Keratinocyte (primary cell): ENCODE results near the gene HEPHL1. TPM values are rescaled to one million over a fixed set of nuclear protein-coding genes. Genes with fewer than 3 reads are reported as not detected.

Experiments
- DNase-seq: peaks from one replicate; pipeline ENCODE4 v3.0.0-alpha.2; 2011; ENCODE audit warnings: low read depth, missing footprints, low spot score
- FAIRE-seq: peaks from 2 replicates; lab custom pipeline; 2011; peaks lifted over from hg19 to GRCh38; lab: Jason Lieb, UNC
- H2AFZ ChIP-seq: 2 replicates; pipeline ENCODE4 v1.6.0; 2012; ENCODE audit warnings: low read length, control low read depth, inconsistent platforms; ENCODE audit not compliant: control insufficient read depth
- H3K27ac ChIP-seq: 2 replicates; pipeline ENCODE4 v1.5.1; 2011; ENCODE audit warnings: low read length; ENCODE audit not compliant: control insufficient read depth, insufficient read depth
- H3K27me3 ChIP-seq: 3 replicates; pipeline ENCODE4 v1.6.0; 2011; ENCODE audit warnings: low read length; ENCODE audit not compliant: control insufficient read depth, insufficient read depth; ENCODE audit errors: extremely low read depth
- H3K36me3 ChIP-seq, 2 experiments: 2 replicates in 1 of 2; 3 replicates in 1 of 2; pipeline ENCODE4 v1.5.1; 2011; ENCODE audit warnings: low read length in 2 of 2, mild to moderate bottlenecking in 1 of 2; ENCODE audit not compliant: control insufficient read depth in 2 of 2, insufficient read depth in 2 of 2; ENCODE audit errors: extremely low read depth in 1 of 2
- H3K4me1 ChIP-seq: 3 replicates; pipeline ENCODE4 v1.5.1; 2011; ENCODE audit warnings: low read length; ENCODE audit not compliant: control insufficient read depth, insufficient read depth; ENCODE audit errors: extremely low read depth
- H3K4me2 ChIP-seq: 3 replicates; pipeline ENCODE4 v1.6.0; 2011; ENCODE audit warnings: low read depth, low read length; ENCODE audit not compliant: control insufficient read depth, insufficient read depth; ENCODE audit errors: extremely low read depth
- H3K4me3 ChIP-seq, 3 experiments: fragments of 200-600 bp in 1 of 3; sonication (generic) in 1 of 3; 2 replicates in 2 of 3; 3 replicates in 1 of 3; pipeline ENCODE4 v1.5.1; 2011 to 2016; ENCODE audit warnings: low read length in 3 of 3, mild to moderate bottlenecking in 3 of 3, control low read depth in 2 of 3, inconsistent platforms in 1 of 3, low read depth in 1 of 3, mixed read lengths in 1 of 3, mixed run types in 1 of 3, moderate library complexity in 1 of 3; ENCODE audit not compliant: control insufficient read depth in 2 of 3, insufficient read depth in 2 of 3; ENCODE audit errors: extremely low read depth in 1 of 3
- H3K79me2 ChIP-seq: 2 replicates; pipeline ENCODE4 v1.6.0; 2012; ENCODE audit warnings: low read length; ENCODE audit not compliant: control insufficient read depth, insufficient read depth
- H3K9ac ChIP-seq: 3 replicates; pipeline ENCODE4 v1.6.0; 2011; ENCODE audit warnings: low read length; ENCODE audit not compliant: control insufficient read depth, insufficient read depth; ENCODE audit errors: extremely low read depth
- H3K9me1 ChIP-seq: 3 replicates; pipeline ENCODE4 v1.6.0; 2011; ENCODE audit warnings: low read length; ENCODE audit not compliant: control insufficient read depth, insufficient read depth; ENCODE audit errors: extremely low read depth
- H3K9me3 ChIP-seq: 2 replicates; pipeline ENCODE4 v1.5.1; 2012; ENCODE audit warnings: low read depth, low read length; ENCODE audit not compliant: control insufficient read depth
- H4K20me1 ChIP-seq: 3 replicates; pipeline ENCODE4 v1.6.0; 2011; ENCODE audit warnings: low read length; ENCODE audit not compliant: control insufficient read depth, insufficient read depth; ENCODE audit errors: extremely low read depth
- EZH2 ChIP-seq: IDR thresholded peaks from one replicate; pipeline ENCODE4 v1.6.1; 2012; ENCODE audit warnings: inconsistent platforms, mild to moderate bottlenecking, low read length, moderate library complexity
- dilution Hi-C: fragments of 300-500 bp; cut with MboI; formaldehyde crosslinking; loops from one replicate; pipeline ENCODE4 v1.7.0; 2020; ENCODE audit warnings: low sequenced_read_pairs; ENCODE audit not compliant: extremely low pct_ligation_motif_present
- polyA plus RNA-seq, 5 experiments: library from polyadenylated mRNA; depleted of rRNA in 3 of 5; stranded (reverse) in 3 of 5; stranded (forward) in 1 of 5; unstranded in 1 of 5; fragments of >200 nt; gene quantifications; 1 replicate in 1 of 5; 2 replicates in 3 of 5; 3 replicates in 1 of 5; pipeline versions ENCODE4 v1.2.1 to v1.2.3, GENCODE V29; 2011 to 2012; ENCODE audit warnings: missing spikeins in 2 of 5, low read depth in 1 of 5, low replicate concordance in 1 of 5
- TF ChIP-seq, protein P1 (sequence below), 3 experiments: IDR thresholded peaks in 1 of 3; conservative IDR thresholded peaks in 1 of 3; optimal IDR thresholded peaks in 1 of 3; 2 replicates in 2 of 3; 3 replicates in 1 of 3; pipeline versions ENCODE3 to v1.5.1; 2011; ENCODE audit warnings: low read length in 3 of 3, mild to moderate bottlenecking in 3 of 3, moderate library complexity in 2 of 3, control low read depth in 1 of 3, inconsistent platforms in 1 of 3; ENCODE audit not compliant: insufficient read depth in 2 of 3; ENCODE audit errors: extremely low read depth in 1 of 3

The HEPHL1 gene
- polyA plus RNA-seq, 1 donor (not counting 4 experiments of a cell fraction or from before 2014, with no cell fraction given), result 138 TPM

GRCh38 chr11:94140154-94140655 is 119.1 kb downstream of the HEPHL1 start:
- no peak for FAIRE-seq
- H3K4me2 ChIP-seq, result peak overlapping the region; percentile 67

GRCh38 chr11:94141511-94142307 is 120.6 kb downstream of the HEPHL1 start:
- no peak for TF ChIP-seq EZH2
- TF ChIP-seq, protein P1, sequence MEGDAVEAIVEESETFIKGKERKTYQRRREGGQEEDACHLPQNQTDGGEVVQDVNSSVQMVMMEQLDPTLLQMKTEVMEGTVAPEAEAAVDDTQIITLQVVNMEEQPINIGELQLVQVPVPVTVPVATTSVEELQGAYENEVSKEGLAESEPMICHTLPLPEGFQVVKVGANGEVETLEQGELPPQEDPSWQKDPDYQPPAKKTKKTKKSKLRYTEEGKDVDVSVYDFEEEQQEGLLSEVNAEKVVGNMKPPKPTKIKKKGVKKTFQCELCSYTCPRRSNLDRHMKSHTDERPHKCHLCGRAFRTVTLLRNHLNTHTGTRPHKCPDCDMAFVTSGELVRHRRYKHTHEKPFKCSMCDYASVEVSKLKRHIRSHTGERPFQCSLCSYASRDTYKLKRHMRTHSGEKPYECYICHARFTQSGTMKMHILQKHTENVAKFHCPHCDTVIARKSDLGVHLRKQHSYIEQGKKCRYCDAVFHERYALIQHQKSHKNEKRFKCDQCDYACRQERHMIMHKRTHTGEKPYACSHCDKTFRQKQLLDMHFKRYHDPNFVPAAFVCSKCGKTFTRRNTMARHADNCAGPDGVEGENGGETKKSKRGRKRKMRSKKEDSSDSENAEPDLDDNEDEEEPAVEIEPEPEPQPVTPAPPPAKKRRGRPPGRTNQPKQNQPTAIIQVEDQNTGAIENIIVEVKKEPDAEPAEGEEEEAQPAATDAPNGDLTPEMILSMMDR (optimal IDR thresholded peaks at IDR 0.05 in 1 of 3, IDR thresholded peaks at IDR 0.05 in 1 of 3, conservative IDR thresholded peaks at IDR 0.05 in 1 of 3; ENCODE audit: extremely low read depth in 1 of 3, insufficient read depth in 2 of 3, low read length in 3 of 3), result no peak
- H3K4me1 ChIP-seq, result peaks cover 50% of the 10 kb centered on the region
- no peak for DNase-seq
- peaks cover 7% of the 10 kb centered on the region for H3K9me1 ChIP-seq
- no peaks in the 10 kb centered on the region for H4K20me1 ChIP-seq
- no peak for FAIRE-seq
- dilution Hi-C loops, result no loop called here
- peaks cover 3 to 5% of the 10 kb centered on the region in 2 experiments for H3K36me3 ChIP-seq
- no peak overlapping the region for H3K4me3 ChIP-seq
- H2AFZ ChIP-seq, result no peak overlapping the region
- H3K27ac ChIP-seq, result peak overlapping the region; percentile 13
- no peak overlapping the region for H3K9ac ChIP-seq
- H3K79me2 ChIP-seq, result peaks cover 96% of the 10 kb centered on the region
- H3K9me3 ChIP-seq, result no peaks in the 10 kb centered on the region
- no peak overlapping the region for H3K4me2 ChIP-seq
- no peaks in the 10 kb centered on the region for H3K27me3 ChIP-seq

More at GRCh38 chr11:94140154-94140655, 119.1 kb downstream of the HEPHL1 start:
- Histone ChIP-seq H4K20me1 (no peaks in the 10 kb centered on the region), H3K4me3 (no peak overlapping the region), H3K9me3 (no peaks in the 10 kb centered on the region), H3K36me3 (peaks cover 1 to 3% of the 10 kb centered on the region in 2 experiments), H3K79me2 (peaks cover 86% of the 10 kb centered on the region), H3K27me3 (no peaks in the 10 kb centered on the region), H2AFZ (no peak overlapping the region), H3K27ac (peak overlapping the region; percentile 68), H3K4me1 (peaks cover 64% of the 10 kb centered on the region), H3K9me1 (peaks cover 7% of the 10 kb centered on the region), H3K9ac (peak overlapping the region; percentile 51)
- TF ChIP-seq, protein P1 (optimal IDR thresholded peaks at IDR 0.05 in 1 of 3, IDR thresholded peaks at IDR 0.05 in 1 of 3, conservative IDR thresholded peaks at IDR 0.05 in 1 of 3; ENCODE audit: extremely low read depth in 1 of 3, insufficient read depth in 2 of 3, low read length in 3 of 3), result no peak
- DNase-seq, result no peak
- dilution Hi-C loops, result no loop called here
